ENCODE data around the gene C2CD4D.

- TF ChIP-seq CTCF (tag by site-specific recombination; IDR thresholded peaks at IDR 0.05) (no peak), ZNF544 (tag by site-specific recombination; IDR thresholded peaks at IDR 0.05) (no peak), ZNF341 (tag by site-specific recombination; IDR thresholded peaks at IDR 0.05; ENCODE audit: low read depth) (no peak), ZNF121 (tag by site-specific recombination; IDR thresholded peaks at IDR 0.05) (no peak), GFI1B (tag by site-specific recombination; IDR thresholded peaks at IDR 0.05) (no peak), ZNF140 (tag by site-specific recombination; IDR thresholded peaks at IDR 0.05) (no peak), ZNF302 (tag by site-specific recombination; IDR thresholded peaks at IDR 0.05; ENCODE audit: low read depth) (no peak), ZNF24 (tag by site-specific recombination; IDR thresholded peaks at IDR 0.05) (no peak), ZFP37 (tag by site-specific recombination; IDR thresholded peaks at IDR 0.05) (no peak), KLF1 (tag by site-specific recombination; IDR thresholded peaks at IDR 0.05) (no peak), SCRT2 (tag by site-specific recombination; IDR thresholded peaks at IDR 0.05) (no peak), ZNF677 (tag by site-specific recombination; IDR thresholded peaks at IDR 0.05) (no peak)
- TF ChIP-seq, protein P1, sequence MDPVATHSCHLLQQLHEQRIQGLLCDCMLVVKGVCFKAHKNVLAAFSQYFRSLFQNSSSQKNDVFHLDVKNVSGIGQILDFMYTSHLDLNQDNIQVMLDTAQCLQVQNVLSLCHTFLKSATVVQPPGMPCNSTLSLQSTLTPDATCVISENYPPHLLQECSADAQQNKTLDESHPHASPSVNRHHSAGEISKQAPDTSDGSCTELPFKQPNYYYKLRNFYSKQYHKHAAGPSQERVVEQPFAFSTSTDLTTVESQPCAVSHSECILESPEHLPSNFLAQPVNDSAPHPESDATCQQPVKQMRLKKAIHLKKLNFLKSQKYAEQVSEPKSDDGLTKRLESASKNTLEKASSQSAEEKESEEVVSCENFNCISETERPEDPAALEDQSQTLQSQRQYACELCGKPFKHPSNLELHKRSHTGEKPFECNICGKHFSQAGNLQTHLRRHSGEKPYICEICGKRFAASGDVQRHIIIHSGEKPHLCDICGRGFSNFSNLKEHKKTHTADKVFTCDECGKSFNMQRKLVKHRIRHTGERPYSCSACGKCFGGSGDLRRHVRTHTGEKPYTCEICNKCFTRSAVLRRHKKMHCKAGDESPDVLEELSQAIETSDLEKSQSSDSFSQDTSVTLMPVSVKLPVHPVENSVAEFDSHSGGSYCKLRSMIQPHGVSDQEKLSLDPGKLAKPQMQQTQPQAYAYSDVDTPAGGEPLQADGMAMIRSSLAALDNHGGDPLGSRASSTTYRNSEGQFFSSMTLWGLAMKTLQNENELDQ (tag by site-specific recombination; IDR thresholded peaks at IDR 0.05; ENCODE audit: low read depth) = no peak
- TF ChIP-seq, protein P2, sequence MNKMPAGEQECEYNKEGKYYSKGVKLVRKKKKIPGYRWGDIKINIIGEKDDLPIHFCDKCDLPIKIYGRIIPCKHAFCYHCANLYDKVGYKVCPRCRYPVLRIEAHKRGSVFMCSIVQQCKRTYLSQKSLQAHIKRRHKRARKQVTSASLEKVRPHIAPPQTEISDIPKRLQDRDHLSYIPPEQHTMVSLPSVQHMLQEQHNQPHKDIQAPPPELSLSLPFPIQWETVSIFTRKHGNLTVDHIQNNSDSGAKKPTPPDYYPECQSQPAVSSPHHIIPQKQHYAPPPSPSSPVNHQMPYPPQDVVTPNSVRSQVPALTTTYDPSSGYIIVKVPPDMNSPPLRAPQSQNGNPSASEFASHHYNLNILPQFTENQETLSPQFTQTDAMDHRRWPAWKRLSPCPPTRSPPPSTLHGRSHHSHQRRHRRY (tag by site-specific recombination; IDR thresholded peaks at IDR 0.05) = no peak
Measured at GRCh38 chr1:151820940-151821339, 18.7 kb downstream of the C2CD4D start.

All from HEK293 (cell line).